A204.1 (cell line): ENCODE measurements around the gene MBD3L2.
"Not testable (repeated sequence)": the region's sequence is repeated elsewhere in the genome, so short reads cannot be mapped to it uniquely, and the experiment has no call there.

Experiments used
- FAIRE-seq: peaks from 2 replicates; lab custom pipeline; 2012; peaks lifted over from hg19 to GRCh38; lab: Jason Lieb, UNC

The MBD3L2 gene

GRCh38 chr19:7049021-7049420 lies at the start of gene MBD3L2:
MBD3L2 (plus strand) TSS chr19:7049321; CDS start chr19:7049374, 53 bp downstream.
- not testable (repeated sequence) for FAIRE-seq

GRCh38 chr19:6999933-7000332 lies 49.2 kb upstream of the MBD3L2 start:
- FAIRE-seq: no peak

GRCh38 chr19:7000333-7000732 lies 48.8 kb upstream of the MBD3L2 start:
- FAIRE-seq: no peak

- FAIRE-seq: no peak
Observed at GRCh38 chr19:7000816-7001215, 48.3 kb upstream of the MBD3L2 start.

GRCh38 chr19:7004313-7004931 lies 44.7 kb upstream of the MBD3L2 start:
- peak; percentile 70 for FAIRE-seq

GRCh38 chr19:7006135-7006704 lies 42.9 kb upstream of the MBD3L2 start:
- FAIRE-seq: no peak

- no peak for FAIRE-seq
Observed at GRCh38 chr19:7007859-7008258, 41.3 kb upstream of the MBD3L2 start.

- FAIRE-seq: no peak
Observed at GRCh38 chr19:7010722-7011593, 38.2 kb upstream of the MBD3L2 start.

- FAIRE-seq: no peak
Observed at GRCh38 chr19:7013678-7014077, 35.4 kb upstream of the MBD3L2 start.

GRCh38 chr19:7018828-7019227 lies 30.3 kb upstream of the MBD3L2 start:
- no peak for FAIRE-seq

GRCh38 chr19:7021331-7021730 lies 27.8 kb upstream of the MBD3L2 start, which contains the start of gene MBD3L2B:
MBD3L2B (minus strand) TSS chr19:7021431; CDS start chr19:7021397, 34 bp downstream.
- FAIRE-seq: not testable (repeated sequence)

GRCh38 chr19:7028790-7029189 lies 20.3 kb upstream of the MBD3L2 start:
- not testable (repeated sequence) for FAIRE-seq

- FAIRE-seq: not testable (repeated sequence)
Observed at GRCh38 chr19:7030278-7030677, 18.8 kb upstream of the MBD3L2 start, which contains the start of gene MBD3L5. MBD3L5 (plus strand) TSS chr19:7030578; CDS start chr19:7030612, 34 bp downstream.

GRCh38 chr19:7040079-7040478 lies 9.0 kb upstream of the MBD3L2 start, which contains the start of gene MBD3L4:
MBD3L4 (minus strand) TSS chr19:7040179; CDS start chr19:7040144, 35 bp downstream.
- FAIRE-seq: not testable (repeated sequence)

GRCh38 chr19:7041563-7041962 lies 7.6 kb upstream of the MBD3L2 start:
- FAIRE-seq: not testable (repeated sequence)

GRCh38 chr19:7051421-7051820 lies 2.3 kb downstream of the MBD3L2 start:
- not testable (repeated sequence) for FAIRE-seq

- FAIRE-seq: not testable (repeated sequence)
Observed at GRCh38 chr19:7052896-7053295, 3.8 kb downstream of the MBD3L2 start.

GRCh38 chr19:7054635-7055368 lies 5.7 kb downstream of the MBD3L2 start:
- FAIRE-seq: not testable (repeated sequence)

GRCh38 chr19:7055679-7056078 lies 6.6 kb downstream of the MBD3L2 start:
- FAIRE-seq: not testable (repeated sequence)

- FAIRE-seq: not testable (repeated sequence)
Observed at GRCh38 chr19:7056371-7056770, 7.2 kb downstream of the MBD3L2 start.

- FAIRE-seq: not testable (repeated sequence)
Observed at GRCh38 chr19:7058576-7058975, 9.5 kb downstream of the MBD3L2 start, which contains the start of gene MBD3L3. MBD3L3 (minus strand) TSS chr19:7058676; CDS start chr19:7058605, 71 bp downstream.

- FAIRE-seq: not testable (repeated sequence)
Observed at GRCh38 chr19:7059977-7060376, 10.9 kb downstream of the MBD3L2 start.
